GM12872 (cell line): ENCODE data around the gene GRK2.
A peak's percentile ranks its signal among the peaks of the same experiment; 100 is the strongest.

ENCODE experiments used
- TF ChIP-seq, protein P1 (sequence below): IDR thresholded peaks from 3 replicates; pipeline ENCODE4 v1.5.1; 2011; ENCODE audit warnings: low read depth, mild to moderate bottlenecking, low read length, moderate library complexity; ENCODE audit not compliant: insufficient read depth

GRK2 gene

GRCh38 chr11:67256477-67257135 is 9.7 kb upstream of the GRK2 start:
- TF ChIP-seq, protein P1, sequence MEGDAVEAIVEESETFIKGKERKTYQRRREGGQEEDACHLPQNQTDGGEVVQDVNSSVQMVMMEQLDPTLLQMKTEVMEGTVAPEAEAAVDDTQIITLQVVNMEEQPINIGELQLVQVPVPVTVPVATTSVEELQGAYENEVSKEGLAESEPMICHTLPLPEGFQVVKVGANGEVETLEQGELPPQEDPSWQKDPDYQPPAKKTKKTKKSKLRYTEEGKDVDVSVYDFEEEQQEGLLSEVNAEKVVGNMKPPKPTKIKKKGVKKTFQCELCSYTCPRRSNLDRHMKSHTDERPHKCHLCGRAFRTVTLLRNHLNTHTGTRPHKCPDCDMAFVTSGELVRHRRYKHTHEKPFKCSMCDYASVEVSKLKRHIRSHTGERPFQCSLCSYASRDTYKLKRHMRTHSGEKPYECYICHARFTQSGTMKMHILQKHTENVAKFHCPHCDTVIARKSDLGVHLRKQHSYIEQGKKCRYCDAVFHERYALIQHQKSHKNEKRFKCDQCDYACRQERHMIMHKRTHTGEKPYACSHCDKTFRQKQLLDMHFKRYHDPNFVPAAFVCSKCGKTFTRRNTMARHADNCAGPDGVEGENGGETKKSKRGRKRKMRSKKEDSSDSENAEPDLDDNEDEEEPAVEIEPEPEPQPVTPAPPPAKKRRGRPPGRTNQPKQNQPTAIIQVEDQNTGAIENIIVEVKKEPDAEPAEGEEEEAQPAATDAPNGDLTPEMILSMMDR, result no peak

DNA sequence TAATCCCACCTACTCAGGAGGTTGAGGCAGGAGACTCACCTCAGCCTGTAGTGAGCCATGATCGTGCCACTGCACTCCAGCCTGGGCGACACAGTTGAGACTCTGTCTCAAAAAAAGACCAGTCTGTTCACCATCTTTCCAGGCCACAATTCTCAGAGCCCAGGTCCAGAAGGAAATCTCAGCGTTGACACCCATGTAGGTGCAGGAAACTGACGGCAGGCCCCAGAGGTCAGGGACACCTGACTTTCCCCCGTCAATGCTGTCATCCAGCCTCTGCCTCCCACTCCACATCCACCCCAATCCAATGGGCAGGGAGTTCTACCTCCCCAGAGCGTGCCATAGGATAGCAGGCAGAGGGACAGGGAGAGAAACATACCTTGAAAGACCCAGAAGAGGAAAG is 5.9 kb upstream of the GRK2 start:
- TF ChIP-seq, protein P1, result no peak

DNA sequence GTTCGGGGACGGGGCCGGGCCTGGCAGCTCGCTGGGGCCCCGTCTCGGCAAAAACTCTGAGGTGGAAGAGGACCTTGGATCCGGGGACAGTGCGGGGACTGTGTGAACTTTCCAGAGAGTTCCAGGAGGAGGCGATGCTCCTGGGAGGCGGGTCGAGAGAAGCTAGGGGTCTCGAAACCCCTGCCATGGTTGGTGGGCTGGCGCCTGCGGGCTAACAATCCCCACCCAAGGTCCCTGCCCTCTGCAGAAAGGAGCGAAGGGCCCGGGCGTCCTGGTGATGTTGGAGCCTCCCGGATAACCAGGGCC is 4.7 kb upstream of the GRK2 start:
- TF ChIP-seq, protein P1, result peak; percentile 18; the same call in 2 of the 3 replicates

DNA sequence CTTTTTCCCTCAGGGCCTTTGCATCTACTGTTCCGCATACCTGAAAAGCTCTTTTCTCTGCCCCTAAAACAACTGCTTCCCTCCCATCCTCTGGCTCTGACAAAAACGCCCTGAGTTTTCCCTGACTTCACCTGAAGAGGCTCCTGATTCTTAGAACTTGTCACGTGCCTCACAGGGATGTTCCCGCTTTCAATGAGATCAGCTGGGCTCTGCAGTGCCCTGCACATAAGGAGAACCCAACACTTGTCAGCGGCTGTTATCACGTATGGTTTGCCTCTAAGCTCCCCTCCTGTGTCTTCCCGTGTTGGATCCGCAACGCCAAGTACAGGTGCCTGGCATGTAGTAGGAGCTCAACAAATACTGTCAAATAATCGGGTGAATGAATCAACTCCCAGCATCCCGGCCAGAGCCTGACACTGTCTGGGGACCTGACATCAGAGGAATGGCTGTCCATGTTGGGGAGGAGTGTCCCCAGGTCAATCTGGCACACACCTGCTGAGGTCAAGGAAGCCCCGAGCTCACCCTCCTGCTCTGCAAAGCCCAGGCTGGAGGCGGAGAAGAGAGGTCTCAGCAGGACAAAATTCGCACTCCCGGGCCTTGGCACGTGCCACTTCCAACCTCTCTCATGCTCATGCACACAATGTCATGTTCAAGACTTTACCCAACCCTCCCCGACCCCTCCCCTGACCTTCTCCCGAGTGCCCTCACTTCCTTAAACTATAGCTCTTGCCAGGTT is 4.2 kb upstream of the GRK2 start:
- TF ChIP-seq, protein P1, result no peak

- TF ChIP-seq, protein P1, result peak; percentile 87
Measured at GRCh38 chr11:67262731-67263675, 3.3 kb upstream of the GRK2 start.

DNA sequence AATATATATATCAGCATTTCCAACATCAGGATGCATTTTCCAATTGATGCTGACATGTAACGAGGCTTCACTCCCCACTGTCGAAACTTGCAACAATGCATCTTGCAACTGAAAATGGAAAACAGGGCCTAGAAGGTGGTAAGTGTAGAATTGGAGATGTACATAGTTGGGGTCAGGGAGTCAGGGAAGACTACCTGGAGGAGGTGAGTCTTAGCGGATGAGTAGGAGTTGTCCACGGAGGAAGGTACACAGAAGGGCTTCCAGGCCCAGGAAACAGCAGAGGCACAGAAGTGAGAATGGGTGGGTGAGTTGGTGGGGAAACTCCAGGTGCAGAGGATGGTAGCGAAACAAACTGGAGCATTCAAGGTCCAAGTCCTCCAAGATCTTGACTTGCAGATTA is 2.0 kb upstream of the GRK2 start:
- TF ChIP-seq, protein P1, result no peak

DNA sequence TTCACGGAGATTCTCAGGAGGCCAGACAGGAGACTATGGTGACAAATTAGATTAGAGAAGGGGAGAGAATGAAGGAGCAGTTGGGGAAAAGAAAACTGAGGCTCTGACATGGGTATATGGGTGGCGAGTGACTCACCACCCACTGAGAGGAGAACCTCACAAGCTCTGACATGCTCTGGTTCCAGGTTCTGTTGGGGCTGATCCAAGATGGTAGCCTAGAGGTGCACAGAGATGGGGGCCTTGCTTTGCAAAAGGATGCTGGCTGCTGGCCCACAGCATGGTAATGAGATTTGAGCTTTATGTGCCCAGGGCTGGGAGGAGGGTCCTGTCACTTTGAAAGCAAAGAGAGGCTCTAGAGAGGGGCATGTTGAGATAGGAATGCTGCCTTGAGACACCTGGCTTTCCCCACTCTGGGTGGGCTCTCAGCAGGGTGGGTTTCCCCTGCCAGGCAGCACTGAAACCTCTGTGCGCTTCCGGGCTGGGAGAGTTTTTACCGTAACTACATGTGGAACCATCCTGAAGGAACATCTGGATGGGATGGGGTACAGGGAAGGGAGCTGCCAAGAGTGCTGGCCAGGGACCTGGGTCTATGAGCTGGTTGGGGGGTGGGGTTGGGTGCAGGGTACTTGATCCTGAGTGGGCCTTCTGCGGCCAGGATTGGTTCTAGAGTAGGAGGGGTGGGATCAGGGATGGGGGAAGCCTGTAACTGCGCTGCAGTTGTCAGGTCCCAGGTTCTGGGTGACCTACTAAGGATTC is 1.2 kb upstream of the GRK2 start:
- TF ChIP-seq, protein P1, result no peak
